ENCODE measurements around the gene IZUMO2. TPM values are rescaled to one million over a fixed set of nuclear protein-coding genes. Genes with fewer than 3 reads are reported as not detected.

Gene IZUMO2
- not detected for total RNA-seq

DNA sequence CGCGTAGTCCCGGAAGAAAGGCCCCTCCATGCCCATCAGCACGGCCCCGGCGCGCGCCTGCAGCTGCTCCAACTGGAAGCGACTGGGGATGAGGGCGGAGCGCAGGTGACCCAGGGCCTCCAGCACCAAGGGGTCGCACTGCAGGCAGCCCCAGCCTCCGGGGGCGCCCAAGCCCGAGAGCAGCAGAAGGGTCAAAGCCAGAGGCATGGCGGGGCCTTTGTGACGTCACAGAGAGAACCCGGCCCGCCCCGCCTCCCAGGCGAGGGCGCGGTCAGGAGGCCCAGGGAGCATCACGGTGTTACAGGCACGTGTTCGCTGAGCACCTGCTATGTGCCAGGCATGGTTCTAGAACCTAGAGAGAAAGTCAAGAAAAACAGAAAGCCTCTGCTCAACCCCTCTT lies at the start of gene IZUMO2:
Gene IZUMO2, minus strand, starts transcription at position 294 of the 400 bp plus-strand sequence. Its CDS starts 87 bp downstream, at position 207.
- no peak within 1 kb of the TSS for H3K4me3 Mint-ChIP-seq
- H3K4me1 Mint-ChIP-seq (ENCODE audit: low read depth in 2 of 2): no peaks in the 10 kb centered on the region
- peaks cover 8% of the 10 kb centered on the region in 2 donors for H3K27me3 Mint-ChIP-seq
- DNase-seq (ENCODE audit: low spot score) (no peak), ATAC-seq (no peak)
- H3K9me3 Mint-ChIP-seq: no peaks in the 10 kb centered on the region
- no peaks in the 10 kb centered on the region for H3K36me3 Mint-ChIP-seq
- H3K27ac Mint-ChIP-seq: no peak within 1 kb of the TSS

DNA sequence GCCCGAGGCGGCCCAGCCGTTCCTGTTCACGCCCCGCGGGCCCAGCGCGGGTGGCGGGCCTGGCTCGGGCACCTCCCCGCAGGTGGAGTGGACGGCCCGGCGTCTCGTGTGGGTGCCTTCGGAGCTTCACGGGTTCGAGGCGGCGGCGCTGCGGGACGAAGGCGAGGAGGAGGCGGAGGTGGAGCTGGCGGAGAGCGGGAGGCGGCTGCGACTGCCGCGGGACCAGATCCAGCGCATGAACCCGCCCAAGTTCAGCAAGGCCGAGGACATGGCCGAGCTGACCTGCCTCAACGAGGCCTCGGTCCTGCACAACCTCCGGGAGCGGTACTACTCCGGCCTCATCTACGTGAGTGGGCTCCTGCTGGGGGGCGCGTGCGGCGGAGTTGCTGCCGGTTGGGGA lies 47.3 kb upstream of the IZUMO2 start:
- Mint-ChIP-seq H3K9me3 (no peaks in the 10 kb centered on the region), H3K36me3 (no peaks in the 10 kb centered on the region), H3K4me3 (no peak overlapping the region), H3K4me1 (ENCODE audit: low read depth in 2 of 2) (no peaks in the 10 kb centered on the region), H3K27me3 (peaks cover 10% of the 10 kb centered on the region in 2 donors), H3K27ac (no peak overlapping the region)
- ATAC-seq (no peak), DNase-seq (ENCODE audit: low spot score) (no peak)

DNA sequence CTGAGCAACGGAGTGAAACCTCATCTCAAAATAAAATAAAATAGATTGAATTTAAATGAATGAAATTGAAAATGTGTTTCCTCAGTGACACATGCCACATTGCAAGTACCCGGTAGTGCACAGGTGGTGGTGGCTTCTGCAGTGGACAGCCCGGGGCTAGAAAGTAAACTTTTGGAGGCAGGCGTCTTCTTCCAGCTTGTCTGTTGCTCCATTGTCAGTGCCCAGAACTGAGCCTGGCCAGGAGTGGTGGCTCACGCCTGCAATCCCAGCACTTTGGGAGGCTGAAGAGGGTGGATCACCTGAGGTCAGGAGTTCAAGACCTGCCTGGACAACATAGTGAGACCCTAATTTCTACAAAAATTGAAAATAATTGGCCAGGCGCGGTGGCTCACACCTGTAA lies 46.0 kb upstream of the IZUMO2 start:
- Mint-ChIP-seq H3K4me1 (ENCODE audit: low read depth in 2 of 2) (no peaks in the 10 kb centered on the region), H3K4me3 (no peak overlapping the region), H3K36me3 (no peaks in the 10 kb centered on the region), H3K27ac (no peak overlapping the region), H3K27me3 (peaks cover 13 to 20% of the 10 kb centered on the region in 2 donors), H3K9me3 (no peaks in the 10 kb centered on the region)
- ATAC-seq (no peak), DNase-seq (ENCODE audit: low spot score) (no peak)

DNA sequence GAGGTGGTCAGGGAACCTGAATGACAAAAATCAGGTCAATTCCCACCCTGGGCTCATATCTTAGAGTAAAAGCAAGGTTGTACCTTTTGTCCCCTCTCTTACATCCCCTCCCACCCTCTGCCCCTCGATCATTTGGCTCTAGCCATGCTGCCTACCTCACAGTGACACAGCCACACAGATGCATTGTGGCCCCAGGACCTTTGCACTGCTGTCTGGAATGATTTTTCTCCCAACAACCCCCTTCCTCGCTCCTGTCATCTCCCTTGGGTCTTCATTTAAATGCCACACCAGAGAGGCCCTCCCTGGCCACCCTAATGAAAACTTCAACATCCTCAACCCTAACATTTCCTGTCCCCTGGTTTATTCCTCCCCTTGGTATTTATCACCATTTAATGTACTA lies 44.6 kb upstream of the IZUMO2 start:
- Mint-ChIP-seq H3K4me1 (ENCODE audit: low read depth in 2 of 2) (no peaks in the 10 kb centered on the region), H3K27me3 (peaks cover 13 to 22% of the 10 kb centered on the region in 2 donors), H3K36me3 (no peaks in the 10 kb centered on the region)

DNA sequence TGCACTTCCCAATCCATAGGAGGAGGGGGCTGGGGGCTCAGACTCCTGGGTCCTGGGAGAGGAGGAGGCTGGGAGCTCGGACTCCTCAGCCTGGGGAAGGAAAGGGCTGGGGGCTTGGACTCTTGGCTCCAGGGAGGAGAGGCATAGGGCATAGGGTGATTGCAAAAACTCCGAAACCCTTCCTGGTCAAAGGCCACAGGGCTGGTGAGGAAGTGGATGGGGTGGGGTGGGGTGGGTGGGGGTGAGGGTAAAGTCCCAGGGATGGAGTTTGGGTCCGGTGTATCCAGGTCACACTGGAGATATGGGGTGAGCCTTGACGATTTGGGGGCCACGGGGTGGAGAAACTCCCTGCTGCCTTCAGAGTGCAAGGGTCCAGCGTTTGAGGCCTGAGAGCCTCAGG lies 43.1 kb upstream of the IZUMO2 start:
- DNase-seq (ENCODE audit: low spot score) (no peak), ATAC-seq (no peak)
- Mint-ChIP-seq H3K36me3 (no peaks in the 10 kb centered on the region), H3K27me3 (peaks cover 19 to 33% of the 10 kb centered on the region in 2 donors), H3K27ac (no peak overlapping the region), H3K9me3 (no peaks in the 10 kb centered on the region), H3K4me1 (ENCODE audit: low read depth in 2 of 2) (no peaks in the 10 kb centered on the region), H3K4me3 (no peak overlapping the region)

More for the DNA sequence above, 44.6 kb upstream of the IZUMO2 start:
- Mint-ChIP-seq H3K9me3 (no peaks in the 10 kb centered on the region), H3K4me3 (no peak overlapping the region), H3K27ac (no peak overlapping the region)
- ATAC-seq (no peak), DNase-seq (ENCODE audit: low spot score) (no peak)

DNA sequence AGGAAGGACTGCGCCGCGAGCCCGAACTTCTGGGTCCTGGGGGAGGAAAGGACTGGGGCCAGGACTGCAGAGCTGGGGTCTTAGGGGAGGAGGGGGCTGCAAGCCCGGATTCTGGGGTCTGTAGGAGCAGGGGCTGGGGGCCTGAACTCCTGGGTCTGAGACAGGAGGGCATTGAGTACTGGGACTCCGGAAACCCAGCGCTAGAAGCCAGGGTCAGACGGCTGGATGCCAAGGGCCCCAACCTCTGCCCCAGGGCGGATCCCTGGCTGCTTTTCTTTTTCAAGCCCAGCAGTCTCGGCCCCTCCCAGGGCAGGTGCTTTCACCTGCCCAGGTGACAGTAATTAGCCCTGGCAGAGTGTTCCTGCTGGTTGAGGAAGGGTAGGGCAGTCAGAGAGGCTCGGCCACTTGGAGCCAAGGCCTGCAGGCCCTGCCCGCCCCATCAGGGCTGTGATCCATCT lies 42.6 kb upstream of the IZUMO2 start:
- Mint-ChIP-seq H3K4me3 (no peak overlapping the region), H3K9me3 (no peaks in the 10 kb centered on the region), H3K4me1 (ENCODE audit: low read depth in 2 of 2) (no peaks in the 10 kb centered on the region), H3K27me3 (peaks cover 21 to 37% of the 10 kb centered on the region in 2 donors), H3K27ac (no peak overlapping the region), H3K36me3 (no peaks in the 10 kb centered on the region)
- ATAC-seq: no peak
- DNase-seq (ENCODE audit: low spot score): no peak

DNA sequence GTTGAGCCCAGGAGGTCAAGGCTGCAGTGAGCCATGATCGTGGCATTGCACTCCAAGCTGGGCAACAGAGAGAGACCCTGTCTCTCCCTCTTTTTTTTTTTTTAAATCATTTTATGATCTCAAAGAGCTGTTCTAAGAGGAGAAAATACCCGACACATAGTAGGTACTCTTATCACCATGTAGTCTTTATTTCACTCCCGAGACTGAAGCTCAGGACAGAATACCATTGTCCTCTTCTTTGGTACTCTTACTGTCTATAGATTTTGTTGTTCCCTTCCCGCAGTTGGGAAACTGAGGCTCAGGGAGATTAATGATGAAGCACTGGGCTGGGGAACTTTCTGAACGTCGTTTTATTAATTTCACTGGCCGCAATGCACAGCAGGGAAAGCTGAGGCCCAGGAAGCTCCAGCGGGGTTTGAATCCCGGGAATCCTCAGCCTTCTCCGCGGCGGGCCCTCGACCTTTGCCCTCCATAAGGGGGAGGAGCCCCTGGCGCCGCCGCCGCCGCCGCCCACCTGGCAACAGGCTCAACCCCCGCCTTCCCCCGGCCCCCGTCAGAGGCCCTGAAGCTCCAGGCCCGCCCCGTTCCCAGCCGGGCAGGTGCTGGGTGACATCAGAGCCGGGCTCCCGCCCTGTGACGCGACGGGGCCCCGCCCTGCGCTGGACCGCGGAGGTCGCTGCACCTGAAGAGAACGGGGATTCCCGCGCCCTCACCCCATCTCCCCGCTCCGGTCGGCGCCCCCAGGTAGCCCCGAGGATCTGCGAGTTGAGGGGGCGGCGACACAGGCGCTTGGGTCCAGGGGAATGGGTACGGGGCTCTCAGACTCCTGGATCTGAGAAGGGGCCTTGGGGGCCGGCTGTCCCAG lies 42.0 kb upstream of the IZUMO2 start:
- H3K4me1 Mint-ChIP-seq (ENCODE audit: low read depth in 2 of 2): no peaks in the 10 kb centered on the region
- no peak overlapping the region for H3K4me3 Mint-ChIP-seq
- H3K9me3 Mint-ChIP-seq: no peaks in the 10 kb centered on the region
- DNase-seq (ENCODE audit: low spot score) (no peak), ATAC-seq (no peak)
- H3K27ac Mint-ChIP-seq: no peak overlapping the region
- H3K27me3 Mint-ChIP-seq: peaks cover 21 to 37% of the 10 kb centered on the region in 2 donors
- H3K36me3 Mint-ChIP-seq: no peaks in the 10 kb centered on the region

DNA sequence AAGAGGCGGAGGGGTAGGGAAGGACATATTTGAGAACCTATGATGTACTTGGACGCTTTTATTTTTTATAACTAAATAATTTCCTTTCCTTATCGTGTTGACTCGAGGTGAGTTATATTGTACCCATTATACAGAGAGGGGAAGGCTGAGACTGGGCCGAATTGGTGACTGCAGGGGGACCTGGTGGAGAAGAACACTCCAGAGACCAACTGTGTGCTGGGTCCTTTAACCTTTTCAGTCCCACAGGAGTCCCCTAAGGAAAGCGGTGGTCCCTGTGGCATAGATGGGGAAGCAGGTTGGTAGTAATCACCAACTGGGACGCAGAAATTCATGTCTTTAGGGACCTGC lies 41.0 kb upstream of the IZUMO2 start:
- Mint-ChIP-seq H3K4me3 (no peak overlapping the region), H3K36me3 (no peaks in the 10 kb centered on the region), H3K27me3 (peaks cover 24 to 40% of the 10 kb centered on the region in 2 donors), H3K27ac (no peak overlapping the region), H3K9me3 (no peaks in the 10 kb centered on the region), H3K4me1 (ENCODE audit: low read depth in 2 of 2) (no peaks in the 10 kb centered on the region)
- ATAC-seq (no peak), DNase-seq (ENCODE audit: low spot score) (no peak)

DNA sequence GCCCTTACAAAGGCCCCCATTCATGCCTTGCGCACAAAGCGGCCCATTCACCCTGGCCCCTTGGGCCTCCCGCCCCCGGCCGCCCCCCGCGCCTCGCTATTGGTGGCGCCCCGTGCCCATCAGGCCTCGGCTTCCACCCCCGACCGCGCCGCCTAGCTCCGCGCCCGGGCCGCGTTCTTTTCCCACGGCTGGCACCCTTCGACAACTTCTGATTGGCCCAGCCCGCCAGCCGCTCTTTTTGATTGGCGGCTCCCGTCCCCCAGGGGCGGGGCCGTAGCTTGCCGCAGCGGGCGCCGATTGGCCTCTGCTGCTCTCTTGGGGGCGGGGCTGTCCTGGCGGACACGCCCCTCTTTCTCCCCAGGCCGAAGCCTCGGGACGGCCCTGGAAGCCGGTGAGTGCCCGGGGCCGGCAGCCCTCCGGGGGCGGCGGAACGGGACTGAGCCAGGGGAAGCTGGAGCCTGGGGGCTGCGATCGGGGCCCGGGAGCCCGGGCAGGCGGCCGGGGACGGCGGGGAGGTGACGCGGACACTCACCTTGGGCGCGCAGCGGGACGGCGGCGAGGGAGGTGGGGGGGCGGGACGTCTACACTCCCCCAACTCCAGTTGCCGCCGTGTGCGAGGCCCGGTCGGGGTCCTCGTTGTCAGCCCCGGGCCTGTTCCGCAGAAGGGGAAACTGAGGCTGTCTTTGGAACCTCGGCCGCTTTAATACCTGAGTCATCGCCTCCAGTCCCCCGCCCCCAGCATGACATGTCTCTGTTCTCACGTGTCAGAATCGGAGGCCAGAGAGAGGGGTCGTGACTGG lies 40.4 kb upstream of the IZUMO2 start, which contains the start of gene MYH14:
Gene MYH14, plus strand, starts transcription at position 342 of the 800 bp plus-strand sequence. CDS start 6,744 bp downstream, outside the sequence.
- ATAC-seq (peak; percentile 48 to 79), DNase-seq (ENCODE audit: low spot score) (no peak)
- Mint-ChIP-seq H3K9me3 (no peaks in the 10 kb centered on the region), H3K4me1 (ENCODE audit: low read depth in 2 of 2) (no peaks in the 10 kb centered on the region), H3K27ac (no peak within 1 kb of the TSS), H3K4me3 (no peak within 1 kb of the TSS), H3K36me3 (no peaks in the 10 kb centered on the region), H3K27me3 (peaks cover 27 to 44% of the 10 kb centered on the region in 2 donors)

DNA sequence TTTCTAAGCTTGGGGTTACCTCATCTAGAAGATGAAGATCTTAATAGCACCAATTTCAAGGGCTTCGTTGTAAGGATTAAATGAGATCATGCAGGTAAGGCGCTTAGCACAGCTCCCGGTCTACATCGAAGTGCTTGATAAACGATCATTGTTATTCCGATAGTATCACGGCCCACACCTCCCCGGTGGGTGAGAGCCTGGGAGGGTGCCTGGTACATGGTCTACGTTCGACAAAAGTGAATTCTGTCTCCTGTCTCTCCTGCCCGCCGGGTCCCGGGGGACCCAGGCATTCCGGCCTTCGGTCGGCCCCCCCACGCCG lies 39.8 kb upstream of the IZUMO2 start:
- DNase-seq (ENCODE audit: low spot score) (no peak), ATAC-seq (no peak)
- no peaks in the 10 kb centered on the region for H3K36me3 Mint-ChIP-seq
- no peak overlapping the region for H3K27ac Mint-ChIP-seq
- peaks cover 26 to 44% of the 10 kb centered on the region in 2 donors for H3K27me3 Mint-ChIP-seq
- no peaks in the 10 kb centered on the region for H3K9me3 Mint-ChIP-seq
- H3K4me1 Mint-ChIP-seq (ENCODE audit: low read depth in 2 of 2): no peaks in the 10 kb centered on the region
- H3K4me3 Mint-ChIP-seq: no peak overlapping the region

DNA sequence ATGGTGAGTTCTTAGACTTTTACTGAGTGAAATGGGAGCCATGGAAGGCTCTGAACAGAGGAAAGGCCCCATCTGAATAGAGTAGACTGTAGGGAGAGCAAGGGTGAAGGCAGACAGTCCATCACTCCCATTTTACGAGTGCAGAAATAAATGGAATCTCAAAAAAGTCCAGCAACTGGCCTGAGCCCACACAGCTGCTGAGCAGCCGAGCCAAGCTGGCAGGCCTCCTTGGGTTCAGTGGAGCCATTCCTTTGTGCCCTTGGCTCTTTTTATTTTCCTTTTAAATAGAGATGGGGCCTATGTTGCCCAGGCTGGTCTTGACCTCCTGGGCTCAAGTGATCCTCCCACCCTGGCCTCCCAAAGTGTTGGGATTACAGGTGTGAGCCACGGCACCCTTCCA lies 39.3 kb upstream of the IZUMO2 start:
- H3K27me3 Mint-ChIP-seq: peaks cover 26 to 45% of the 10 kb centered on the region in 2 donors
- H3K36me3 Mint-ChIP-seq: no peaks in the 10 kb centered on the region
- H3K4me3 Mint-ChIP-seq: no peak overlapping the region
- H3K4me1 Mint-ChIP-seq (ENCODE audit: low read depth in 2 of 2): no peaks in the 10 kb centered on the region
- ATAC-seq: no peak
- no peak for DNase-seq (ENCODE audit: low spot score)
- no peak overlapping the region for H3K27ac Mint-ChIP-seq
- no peaks in the 10 kb centered on the region for H3K9me3 Mint-ChIP-seq

DNA sequence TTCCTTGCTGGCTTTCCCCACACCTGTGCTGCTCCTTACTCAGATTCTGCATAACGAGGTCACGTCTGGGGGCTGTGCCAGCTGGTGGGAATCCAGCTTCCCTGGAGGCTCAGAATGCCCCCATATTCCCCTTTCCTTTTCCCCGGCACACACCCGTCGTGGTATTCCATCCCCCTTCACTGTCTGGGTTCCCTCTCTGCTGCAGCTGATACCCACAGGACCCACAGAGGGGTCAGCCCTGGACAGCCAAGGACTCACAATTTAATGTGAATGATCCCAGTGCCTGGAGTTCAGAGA lies 36.1 kb upstream of the IZUMO2 start:
- no peak for DNase-seq (ENCODE audit: low spot score)
- H3K27ac Mint-ChIP-seq: no peak overlapping the region
- H3K9me3 Mint-ChIP-seq: no peaks in the 10 kb centered on the region
- ATAC-seq: no peak
- H3K27me3 Mint-ChIP-seq: peaks cover 30 to 40% of the 10 kb centered on the region in 2 donors
- H3K36me3 Mint-ChIP-seq: no peaks in the 10 kb centered on the region
- no peaks in the 10 kb centered on the region for H3K4me1 Mint-ChIP-seq (ENCODE audit: low read depth in 2 of 2)
- no peak overlapping the region for H3K4me3 Mint-ChIP-seq

DNA sequence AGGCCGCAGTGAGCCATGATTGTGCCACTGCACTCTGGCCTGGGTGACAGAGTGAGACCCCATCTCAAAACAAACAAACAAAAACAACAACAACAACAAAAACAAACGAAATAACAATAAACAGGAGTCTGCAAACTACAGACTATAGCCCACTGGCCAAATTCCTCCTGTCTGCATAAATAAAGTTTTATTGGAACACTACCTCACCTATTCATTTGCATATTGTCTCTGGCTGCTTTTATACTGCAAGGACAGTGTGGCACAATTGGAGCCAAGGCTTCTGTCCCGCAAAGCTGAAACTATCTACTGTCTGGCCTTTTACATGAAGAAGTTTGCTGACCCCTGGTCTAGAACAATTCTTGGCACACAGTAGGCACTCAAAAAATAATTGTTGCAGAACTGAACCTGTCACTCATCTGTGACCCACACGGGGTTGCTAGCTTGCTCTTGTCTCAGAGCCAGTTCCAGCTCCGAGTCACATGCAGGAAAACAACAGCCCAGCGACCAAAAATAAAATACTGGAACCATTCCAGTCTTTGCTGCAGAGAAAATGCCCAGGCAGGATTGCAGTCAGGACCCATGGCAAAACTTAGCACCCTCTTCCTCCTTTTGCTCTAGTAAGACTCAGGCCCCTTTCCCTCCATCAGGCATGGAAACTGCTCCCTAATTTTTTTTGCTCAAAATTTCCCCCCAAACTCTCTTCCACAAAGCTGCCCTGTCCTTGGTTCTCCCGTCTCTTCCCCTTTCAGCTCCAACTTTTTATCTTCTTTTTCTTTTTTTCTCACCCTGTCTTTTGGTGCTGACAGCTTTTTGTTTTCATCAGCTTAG lies 35.6 kb upstream of the IZUMO2 start:
- Mint-ChIP-seq H3K4me3 (no peak overlapping the region), H3K9me3 (no peaks in the 10 kb centered on the region), H3K27me3 (peaks cover 30 to 38% of the 10 kb centered on the region in 2 donors), H3K27ac (no peak overlapping the region), H3K36me3 (no peaks in the 10 kb centered on the region), H3K4me1 (ENCODE audit: low read depth in 2 of 2) (no peaks in the 10 kb centered on the region)
- no peak for DNase-seq (ENCODE audit: low spot score)
- no peak for ATAC-seq

Measured in natural killer cell treated with Interleukin-12 subunit alpha and Interleukin-12 subunit beta and Interleukin-15 and Interleukin-18, amount 100 ng/mL, for 72 hours (primary cell).